ACC112 (cell line): ENCODE data around the gene MYL3.

Experiments used
- H2AFZ ChIP-seq: fragments of 200-600 bp; sonication (generic); one replicate; pipeline ENCODE4 v1.6.0; 2017; ENCODE audit warnings: antibody characterized with exemption, low read length; ENCODE audit not compliant: unreplicated experiment
- H3K27ac ChIP-seq: fragments of 200-600 bp; sonication (generic); 2 replicates; pipeline ENCODE4 v1.5.1; 2014; ENCODE audit warnings: low read depth, mild to moderate bottlenecking, antibody characterized with exemption, low read length, moderate library complexity
- H3K27me3 ChIP-seq: fragments of 200-600 bp; sonication (generic); 2 replicates; pipeline ENCODE4 v1.6.1; 2014; ENCODE audit warnings: mild to moderate bottlenecking, antibody characterized with exemption, low read length, moderate library complexity, mixed read lengths; ENCODE audit not compliant: insufficient read depth
- H3K36me3 ChIP-seq: fragments of 200-600 bp; sonication (generic); 2 replicates; pipeline ENCODE4 v1.6.1; 2016; ENCODE audit warnings: mild to moderate bottlenecking, antibody characterized with exemption, low read length, moderate library complexity, mixed read lengths; ENCODE audit not compliant: insufficient read depth
- H3K4me1 ChIP-seq: fragments of 200-600 bp; sonication (generic); one replicate; pipeline ENCODE4 v1.6.1; 2016; ENCODE audit warnings: low read length, mixed read lengths; ENCODE audit not compliant: insufficient read depth, unreplicated experiment, control insufficient read depth
- H3K4me3 ChIP-seq: fragments of 200-600 bp; sonication (generic); 2 replicates; pipeline ENCODE4 v1.5.1; 2014; ENCODE audit warnings: mild to moderate bottlenecking, low read depth, low read length
- H3K79me2 ChIP-seq: fragments of 200-600 bp; sonication (generic); one replicate; pipeline ENCODE4 v1.6.0; 2016; ENCODE audit warnings: low read length; ENCODE audit not compliant: control insufficient read depth, unreplicated experiment, insufficient read depth

MYL3 gene

DNA sequence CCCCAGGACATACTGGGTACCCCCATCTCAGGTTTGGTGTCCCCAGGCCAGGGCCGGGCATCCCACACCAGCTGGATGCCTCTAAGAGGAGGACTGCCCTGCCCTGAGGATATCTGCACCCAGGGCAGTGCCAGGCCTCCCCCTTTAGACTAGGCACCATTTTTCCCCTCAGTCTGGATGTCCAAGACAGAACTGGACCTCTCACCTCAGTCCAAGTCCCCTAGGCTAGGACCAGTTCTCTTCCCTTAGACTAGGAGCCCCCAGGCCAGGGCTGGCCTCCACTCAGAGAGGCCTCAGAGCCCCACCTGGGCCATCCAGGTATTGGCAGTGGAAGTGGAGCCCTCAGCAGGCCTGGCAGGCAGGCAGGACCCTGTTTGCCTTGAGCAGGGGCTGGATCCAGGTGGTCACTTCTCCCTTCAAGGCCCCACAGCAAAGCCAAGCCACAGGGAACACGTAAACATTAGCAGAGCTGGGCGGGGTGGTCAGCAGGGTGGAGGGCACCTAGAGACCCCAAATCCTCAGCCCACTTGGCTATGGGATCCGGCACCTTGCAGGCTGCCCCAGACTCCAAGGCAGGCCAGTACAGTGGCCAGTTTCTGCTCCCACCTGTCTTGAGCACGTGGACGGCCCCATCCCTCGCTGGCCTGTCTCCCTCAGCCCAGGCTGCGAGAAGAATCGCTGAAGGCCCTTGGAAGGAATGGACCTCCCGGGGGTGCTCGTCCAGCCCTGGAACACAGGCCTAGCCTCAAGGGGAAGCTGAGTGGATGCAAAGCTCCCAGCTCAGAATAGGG is 42.6 kb upstream of the MYL3 start:
- no peaks in the 10 kb centered on the region for H3K36me3 ChIP-seq
- no peaks in the 10 kb centered on the region for H3K27me3 ChIP-seq
- H3K79me2 ChIP-seq, result no peaks in the 10 kb centered on the region
- peaks cover 26% of the 10 kb centered on the region for H3K4me1 ChIP-seq
- no peak overlapping the region for H3K27ac ChIP-seq
- no peak overlapping the region for H3K4me3 ChIP-seq
- H2AFZ ChIP-seq, result no peak overlapping the region

GRCh38 chr3:46905213-46905560 is 41.9 kb upstream of the MYL3 start:
- no peaks in the 10 kb centered on the region for H3K79me2 ChIP-seq
- H3K27ac ChIP-seq, result no peak overlapping the region
- H3K27me3 ChIP-seq, result no peaks in the 10 kb centered on the region
- H3K4me3 ChIP-seq, result no peak overlapping the region
- peaks cover 26% of the 10 kb centered on the region for H3K4me1 ChIP-seq
- H3K36me3 ChIP-seq, result no peaks in the 10 kb centered on the region
- no peak overlapping the region for H2AFZ ChIP-seq

DNA sequence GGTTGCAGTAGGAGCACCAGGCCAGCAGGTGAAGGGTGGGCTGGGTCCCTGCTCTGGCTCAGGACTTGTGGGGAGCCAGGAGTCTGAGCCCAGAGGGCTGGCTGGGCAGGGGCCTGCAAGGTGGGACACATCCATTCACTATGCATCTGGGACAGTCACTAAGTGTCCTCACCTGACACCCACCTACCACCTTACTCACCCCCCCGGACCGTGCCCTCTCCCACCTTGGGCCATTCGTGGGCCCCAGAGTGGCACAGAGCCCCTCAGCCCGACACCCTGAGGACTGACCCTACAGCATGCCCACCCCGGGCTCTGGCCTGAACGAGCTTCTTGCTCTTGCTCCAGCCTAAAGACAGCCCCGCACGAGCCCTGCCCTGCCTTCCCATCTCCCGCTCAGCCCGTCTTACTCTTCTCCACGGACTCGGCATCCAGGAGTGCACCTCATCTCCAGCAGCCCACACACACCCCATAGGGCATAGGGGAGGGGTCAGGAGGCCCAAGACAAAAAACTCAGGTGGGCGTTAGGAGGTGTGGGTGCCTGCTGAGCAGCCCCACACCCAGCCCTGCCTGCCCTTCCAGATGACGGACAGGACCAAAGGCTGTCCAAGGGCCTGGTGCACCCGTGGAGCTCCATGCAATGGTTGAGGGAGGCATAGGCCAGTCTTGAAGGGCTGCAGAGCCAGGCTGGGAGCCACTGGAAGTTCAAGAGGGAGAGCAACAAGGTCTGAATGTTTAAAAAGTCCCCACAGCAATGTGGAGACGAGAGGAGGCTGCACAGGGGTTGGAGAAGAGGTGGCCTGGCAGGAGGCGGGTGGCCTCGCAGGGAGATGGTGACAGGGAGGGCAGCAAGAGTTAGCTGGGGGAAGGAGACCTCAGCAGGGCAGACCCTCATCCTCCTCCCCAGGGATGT is 41.3 kb upstream of the MYL3 start:
- Histone ChIP-seq H3K27ac (no peak overlapping the region), H3K79me2 (no peaks in the 10 kb centered on the region), H3K36me3 (no peaks in the 10 kb centered on the region), H3K4me3 (no peak overlapping the region), H3K4me1 (peaks cover 26% of the 10 kb centered on the region), H3K27me3 (no peaks in the 10 kb centered on the region), H2AFZ (no peak overlapping the region)

DNA sequence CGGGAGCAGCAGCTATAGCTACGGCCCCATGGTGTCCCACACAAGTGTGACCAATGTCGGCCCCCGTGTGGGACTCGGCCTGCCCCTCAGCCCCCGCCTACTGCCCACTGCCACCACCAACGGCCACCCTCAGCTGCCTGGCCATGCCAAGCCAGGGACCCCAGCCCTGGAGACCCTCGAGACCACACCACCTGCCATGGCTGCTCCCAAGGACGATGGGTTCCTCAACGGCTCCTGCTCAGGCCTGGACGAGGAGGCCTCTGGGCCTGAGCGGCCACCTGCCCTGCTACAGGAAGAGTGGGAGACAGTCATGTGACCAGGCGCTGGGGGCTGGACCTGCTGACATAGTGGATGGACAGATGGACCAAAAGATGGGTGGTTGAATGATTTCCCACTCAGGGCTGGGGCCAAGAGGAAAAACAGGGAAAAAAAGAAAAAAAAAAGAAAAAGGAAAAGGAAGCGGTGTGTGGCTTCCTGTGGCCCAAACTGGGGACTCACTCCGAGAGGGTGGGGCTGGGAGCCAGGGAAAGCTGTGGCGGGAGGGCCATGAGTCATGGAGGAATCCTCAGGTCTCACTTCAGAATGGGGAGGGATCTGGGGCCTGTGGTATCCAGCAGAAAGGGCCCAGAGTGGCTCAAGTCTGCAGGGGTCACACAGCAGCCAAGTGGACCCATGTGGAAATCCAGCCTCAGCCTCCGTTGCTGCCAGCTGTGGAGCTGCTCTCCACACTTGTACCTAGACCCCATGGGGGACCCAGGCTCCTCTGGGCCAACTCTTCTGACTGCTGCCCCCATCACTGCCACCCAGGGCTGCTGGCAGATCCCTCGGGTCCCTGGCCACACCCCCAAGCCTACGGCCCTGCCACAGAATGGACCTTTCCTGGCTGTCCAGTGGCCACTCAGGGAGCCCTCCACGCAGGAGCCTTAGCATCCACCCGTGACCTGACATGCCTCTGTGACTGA is 40.4 kb upstream of the MYL3 start:
- Histone ChIP-seq H2AFZ (no peak overlapping the region), H3K27me3 (no peaks in the 10 kb centered on the region), H3K79me2 (no peaks in the 10 kb centered on the region), H3K4me1 (peaks cover 17% of the 10 kb centered on the region), H3K36me3 (no peaks in the 10 kb centered on the region), H3K27ac (no peak overlapping the region), H3K4me3 (no peak overlapping the region)

- Histone ChIP-seq H3K27me3 (no peaks in the 10 kb centered on the region), H2AFZ (no peak overlapping the region), H3K79me2 (no peaks in the 10 kb centered on the region), H3K4me1 (peaks cover 10% of the 10 kb centered on the region), H3K4me3 (no peak overlapping the region), H3K27ac (no peak overlapping the region), H3K36me3 (no peaks in the 10 kb centered on the region)
Observed at GRCh38 chr3:46902188-46902631, 39.0 kb upstream of the MYL3 start.

GRCh38 chr3:46901591-46902187 is 38.4 kb upstream of the MYL3 start:
- Histone ChIP-seq H3K36me3 (no peaks in the 10 kb centered on the region), H3K4me1 (peaks cover 10% of the 10 kb centered on the region), H3K27ac (no peak overlapping the region), H2AFZ (no peak overlapping the region), H3K4me3 (no peak overlapping the region), H3K27me3 (no peaks in the 10 kb centered on the region), H3K79me2 (no peaks in the 10 kb centered on the region)

DNA sequence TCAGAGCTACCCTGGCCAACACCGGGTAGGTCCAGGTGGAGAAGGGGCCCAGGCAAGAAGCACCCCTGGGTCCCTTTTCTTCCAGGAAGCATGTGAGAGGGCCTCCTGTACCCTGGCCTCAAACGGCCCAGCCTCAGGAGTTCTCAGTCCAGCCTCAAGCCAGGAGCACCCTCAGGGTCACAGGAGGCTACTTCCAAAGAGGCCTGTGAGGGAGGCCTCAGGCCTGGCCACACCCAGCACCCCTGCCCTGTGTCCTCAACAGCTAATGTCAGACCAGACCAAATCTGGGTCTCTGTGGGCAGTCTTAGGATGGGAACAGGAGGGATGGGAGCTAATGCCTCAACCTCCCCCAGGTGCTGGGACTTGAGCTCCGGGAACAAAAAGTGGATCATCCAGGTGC is 37.8 kb upstream of the MYL3 start:
- H3K4me1 ChIP-seq, result peaks cover 10% of the 10 kb centered on the region

GRCh38 chr3:46900356-46900755 is 37.1 kb upstream of the MYL3 start:
- H3K27ac ChIP-seq, result no peak overlapping the region
- H3K4me1 ChIP-seq, result peaks cover 10% of the 10 kb centered on the region
- no peaks in the 10 kb centered on the region for H3K27me3 ChIP-seq
- H3K79me2 ChIP-seq, result no peaks in the 10 kb centered on the region
- H3K4me3 ChIP-seq, result no peak overlapping the region
- H3K36me3 ChIP-seq, result no peaks in the 10 kb centered on the region
- no peak overlapping the region for H2AFZ ChIP-seq

More for the DNA sequence above, 37.8 kb upstream of the MYL3 start:
- Histone ChIP-seq H3K79me2 (no peaks in the 10 kb centered on the region), H3K27ac (no peak overlapping the region), H2AFZ (no peak overlapping the region), H3K36me3 (no peaks in the 10 kb centered on the region), H3K27me3 (no peaks in the 10 kb centered on the region), H3K4me3 (no peak overlapping the region)

DNA sequence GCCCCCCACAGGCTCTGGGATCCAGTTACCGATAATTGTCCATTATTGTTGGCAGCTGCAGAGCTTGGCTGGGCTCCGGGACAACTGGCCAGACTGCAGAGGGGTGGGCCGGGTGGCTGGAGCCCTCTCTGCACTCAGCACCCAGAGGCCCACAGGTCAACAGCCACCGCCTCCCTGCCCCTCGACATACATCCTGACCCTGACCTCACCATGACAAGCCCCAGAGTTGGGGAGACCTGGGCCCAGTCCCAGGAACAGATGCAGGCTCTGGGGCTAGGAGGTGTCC is 36.7 kb upstream of the MYL3 start:
- no peak overlapping the region for H3K27ac ChIP-seq
- H3K27me3 ChIP-seq, result no peaks in the 10 kb centered on the region
- no peaks in the 10 kb centered on the region for H3K79me2 ChIP-seq
- no peaks in the 10 kb centered on the region for H3K36me3 ChIP-seq
- no peak overlapping the region for H2AFZ ChIP-seq
- H3K4me3 ChIP-seq, result no peak overlapping the region
- H3K4me1 ChIP-seq, result peaks cover 10% of the 10 kb centered on the region
